Natural killer cell (primary cell): Measurements from ENCODE around the gene PRDM11. TPM values are rescaled to one million over a fixed set of nuclear protein-coding genes. Genes with fewer than 3 reads are reported as not detected.

Experiments
- ATAC-seq, 3 donors: fragments of 150-1000 bp in 2 of 3; fragments of 200-7000 bp in 1 of 3; cut with Tn5 transposase; 1 replicate in 1 of 3; 2 replicates in 2 of 3; pipeline ENCODE4 v1.10.0; 2021; ENCODE audit warnings: mild to moderate bottlenecking in 2 of 3, moderate library complexity in 2 of 3
- DNase-seq, 2 donors: peaks; one replicate each; pipeline versions ENCODE4 v3.0.0 to v3.0.0-alpha.2; 2013 to 2021; ENCODE audit warnings: mixed read lengths in 1 of 2
- H3K27ac ChIP-seq: one replicate; pipeline ENCODE4 v1.5.1; 2013; ENCODE audit warnings: mild to moderate bottlenecking, low read length
- H3K27me3 ChIP-seq: one replicate; pipeline ENCODE4 v1.6.1; 2013; ENCODE audit warnings: low read length; ENCODE audit not compliant: control insufficient read depth, insufficient read depth
- H3K36me3 ChIP-seq: one replicate; pipeline ENCODE4 v1.6.1; 2013; ENCODE audit warnings: low read length; ENCODE audit not compliant: control insufficient read depth, insufficient read depth
- H3K4me1 ChIP-seq: one replicate; pipeline ENCODE4 v1.6.1; 2013; ENCODE audit warnings: low read length; ENCODE audit not compliant: control insufficient read depth, insufficient read depth
- H3K4me3 ChIP-seq: one replicate; pipeline ENCODE4 v1.5.1; 2013; ENCODE audit warnings: low read length
- H3K9me3 ChIP-seq: one replicate; pipeline ENCODE4 v1.6.1; 2013; ENCODE audit warnings: low read length; ENCODE audit not compliant: control insufficient read depth, insufficient read depth
- H3K27ac Mint-ChIP-seq, 2 donors: one replicate each; pipeline ENCODE4 v1.8.0; 2022; ENCODE audit warnings: mild to moderate bottlenecking in 2 of 2, mixed read lengths in 2 of 2, moderate library complexity in 1 of 2
- H3K27me3 Mint-ChIP-seq, 2 donors: one replicate each; pipeline ENCODE4 v1.8.0; 2022; ENCODE audit warnings: low read depth in 2 of 2, mixed read lengths in 2 of 2
- H3K36me3 Mint-ChIP-seq: one replicate; pipeline ENCODE4 v1.8.0; 2022; ENCODE audit warnings: mixed read lengths
- H3K4me1 Mint-ChIP-seq, 2 donors: one replicate each; pipeline ENCODE4 v1.8.0; 2022; ENCODE audit warnings: mixed read lengths in 2 of 2
- H3K4me3 Mint-ChIP-seq: one replicate; pipeline ENCODE4 v1.8.0; 2022; ENCODE audit warnings: mild to moderate bottlenecking, moderate library complexity, mixed read lengths
- H3K9me3 Mint-ChIP-seq, 2 donors: one replicate each; pipeline ENCODE4 v1.8.0; 2022; ENCODE audit warnings: mixed read lengths in 2 of 2
- WGBS: methylation state at CpG from one replicate; pipeline ENCODE4 v1.1.7; 2013; ENCODE audit warnings: missing lambda C conversion rate; ENCODE audit not compliant: insufficient coverage; 5-methylcytosine and 5-hydroxymethylcytosine counted together
- intact Hi-C: fragments of 100-400 bp; cut with micrococcal nuclease; formaldehyde crosslinking; loops from one replicate; pipeline ENCODE4 v1.14.2; 2022
- total RNA-seq, 4 donors: library from RNA; stranded (reverse); fragments of 120-200 nt in 1 of 4; gene quantifications; one replicate each; pipeline versions ENCODE4 v1.2.3 to v1.2.4, GENCODE V29; 2013 to 2022
- TF ChIP-seq, protein P1 (sequence below): fragments of 200-600 bp; IDR thresholded peaks from one replicate; pipeline ENCODE4 v1.8.0; 2022; ENCODE audit warnings: antibody characterized with exemption

The PRDM11 gene
- total RNA-seq, 3 donors from 2014 or later (not counting 1 experiment from before 2014, with no cell fraction given), result 10.3 to 14.7 (median 13.7) TPM

DNA sequence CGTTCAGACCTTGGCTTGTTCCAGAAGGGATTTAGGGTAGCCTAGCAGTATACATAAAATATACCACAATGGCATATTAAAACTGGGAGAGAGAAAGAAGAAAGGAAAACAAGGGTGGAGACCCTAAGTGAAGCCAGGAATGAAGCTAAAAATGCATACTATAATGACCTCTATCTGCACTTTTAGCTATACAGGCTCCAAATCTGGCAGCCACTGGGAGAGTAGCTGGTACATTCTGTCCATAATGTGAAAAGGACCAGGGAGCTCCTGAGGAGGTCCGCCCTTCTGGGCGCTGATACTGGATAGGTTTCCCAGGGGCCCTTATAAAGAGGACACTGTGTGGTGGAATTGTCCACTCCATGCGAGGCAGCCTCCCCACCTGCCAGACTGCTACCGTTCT lies 42.8 kb downstream of the PRDM11 start:
- Mint-ChIP-seq H3K9me3 (no peaks in the 10 kb centered on the region), H3K27me3 (no peaks in the 10 kb centered on the region), H3K4me1 (no peaks in the 10 kb centered on the region), H3K36me3 (no peaks in the 10 kb centered on the region), H3K27ac (no peak overlapping the region), H3K4me3 (no peak overlapping the region)
- ATAC-seq (no peak), DNase-seq (no peak)
- WGBS, result 99% methylated on average over 4 of the region's 5 CpGs
- no peaks in the 10 kb centered on the region for H3K27me3 ChIP-seq
- no peaks in the 10 kb centered on the region for H3K9me3 ChIP-seq
- no peak overlapping the region for H3K4me3 ChIP-seq
- H3K4me1 ChIP-seq, result no peaks in the 10 kb centered on the region
- H3K36me3 ChIP-seq, result no peaks in the 10 kb centered on the region
- intact Hi-C loops, result no loop called here
- H3K27ac ChIP-seq, result no peak overlapping the region
- TF ChIP-seq, protein P1, sequence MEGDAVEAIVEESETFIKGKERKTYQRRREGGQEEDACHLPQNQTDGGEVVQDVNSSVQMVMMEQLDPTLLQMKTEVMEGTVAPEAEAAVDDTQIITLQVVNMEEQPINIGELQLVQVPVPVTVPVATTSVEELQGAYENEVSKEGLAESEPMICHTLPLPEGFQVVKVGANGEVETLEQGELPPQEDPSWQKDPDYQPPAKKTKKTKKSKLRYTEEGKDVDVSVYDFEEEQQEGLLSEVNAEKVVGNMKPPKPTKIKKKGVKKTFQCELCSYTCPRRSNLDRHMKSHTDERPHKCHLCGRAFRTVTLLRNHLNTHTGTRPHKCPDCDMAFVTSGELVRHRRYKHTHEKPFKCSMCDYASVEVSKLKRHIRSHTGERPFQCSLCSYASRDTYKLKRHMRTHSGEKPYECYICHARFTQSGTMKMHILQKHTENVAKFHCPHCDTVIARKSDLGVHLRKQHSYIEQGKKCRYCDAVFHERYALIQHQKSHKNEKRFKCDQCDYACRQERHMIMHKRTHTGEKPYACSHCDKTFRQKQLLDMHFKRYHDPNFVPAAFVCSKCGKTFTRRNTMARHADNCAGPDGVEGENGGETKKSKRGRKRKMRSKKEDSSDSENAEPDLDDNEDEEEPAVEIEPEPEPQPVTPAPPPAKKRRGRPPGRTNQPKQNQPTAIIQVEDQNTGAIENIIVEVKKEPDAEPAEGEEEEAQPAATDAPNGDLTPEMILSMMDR, result no peak

DNA sequence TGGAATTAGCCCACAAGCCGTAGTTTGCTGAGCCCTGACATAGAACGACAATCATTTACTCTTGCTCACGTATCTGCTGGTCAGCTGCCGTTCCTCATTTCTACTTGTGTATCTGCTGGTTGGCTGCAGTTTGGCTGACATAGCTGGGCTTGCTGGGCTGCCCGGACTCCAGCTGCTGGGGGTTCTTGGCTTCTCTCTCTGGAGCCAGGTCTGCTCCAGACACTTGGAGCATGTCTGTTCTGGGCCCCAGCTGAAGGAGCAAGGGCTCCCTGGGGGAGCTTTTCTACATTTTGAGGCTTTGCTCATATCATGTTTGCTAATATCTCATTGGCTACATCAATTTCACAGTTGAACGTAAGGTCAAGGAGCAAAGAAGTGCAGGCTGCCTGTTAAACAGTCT lies 47.3 kb downstream of the PRDM11 start:
- Histone ChIP-seq H3K27me3 (no peaks in the 10 kb centered on the region), H3K36me3 (no peaks in the 10 kb centered on the region), H3K4me3 (no peak overlapping the region), H3K27ac (no peak overlapping the region), H3K4me1 (no peaks in the 10 kb centered on the region), H3K9me3 (no peaks in the 10 kb centered on the region)
- no peak overlapping the region for H3K4me3 Mint-ChIP-seq
- intact Hi-C loops, result no loop called here
- 97% methylated on average over 6 of the region's 6 CpGs for WGBS
- ATAC-seq, result no peak
- H3K27ac Mint-ChIP-seq, result no peak overlapping the region
- H3K27me3 Mint-ChIP-seq, result no peaks in the 10 kb centered on the region
- H3K4me1 Mint-ChIP-seq, result no peaks in the 10 kb centered on the region
- DNase-seq, result no peak
- no peaks in the 10 kb centered on the region for H3K36me3 Mint-ChIP-seq
- TF ChIP-seq, protein P1, result no peak
- no peaks in the 10 kb centered on the region for H3K9me3 Mint-ChIP-seq

DNA sequence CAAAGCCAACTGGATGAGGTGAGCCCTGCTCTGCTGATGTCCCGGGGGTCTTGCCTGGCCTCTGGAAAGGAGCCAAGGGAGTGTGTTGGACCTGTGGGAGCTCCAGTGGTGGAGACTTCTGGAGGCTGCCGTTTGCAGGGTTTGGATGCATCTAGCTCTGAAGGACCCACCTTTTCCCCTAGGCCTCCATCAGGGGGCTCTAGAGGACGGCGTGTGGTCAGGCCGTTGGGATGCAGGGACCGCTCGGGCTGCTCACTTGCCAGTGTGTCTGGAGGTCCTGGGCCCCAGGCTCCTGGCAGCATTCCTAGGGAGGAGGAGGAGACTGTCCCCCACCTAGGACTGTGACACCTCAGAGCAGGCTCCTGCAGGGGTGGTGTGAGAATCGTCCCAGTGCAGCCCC lies 58.3 kb downstream of the PRDM11 start:
- Mint-ChIP-seq H3K4me3 (no peak overlapping the region), H3K36me3 (peaks cover 7% of the 10 kb centered on the region), H3K27me3 (no peaks in the 10 kb centered on the region), H3K27ac (no peak overlapping the region), H3K4me1 (peaks cover 9 to 12% of the 10 kb centered on the region in 2 donors), H3K9me3 (no peaks in the 10 kb centered on the region)
- DNase-seq (no peak), ATAC-seq (no peak)
- Histone ChIP-seq H3K27ac (no peak overlapping the region), H3K9me3 (no peaks in the 10 kb centered on the region), H3K27me3 (no peaks in the 10 kb centered on the region), H3K4me3 (no peak overlapping the region), H3K4me1 (no peaks in the 10 kb centered on the region), H3K36me3 (peaks cover 8% of the 10 kb centered on the region)
- intact Hi-C loops, result no loop called here
- WGBS, result 91% methylated on average over 8 of the region's 8 CpGs
- TF ChIP-seq, protein P1, result no peak

DNA sequence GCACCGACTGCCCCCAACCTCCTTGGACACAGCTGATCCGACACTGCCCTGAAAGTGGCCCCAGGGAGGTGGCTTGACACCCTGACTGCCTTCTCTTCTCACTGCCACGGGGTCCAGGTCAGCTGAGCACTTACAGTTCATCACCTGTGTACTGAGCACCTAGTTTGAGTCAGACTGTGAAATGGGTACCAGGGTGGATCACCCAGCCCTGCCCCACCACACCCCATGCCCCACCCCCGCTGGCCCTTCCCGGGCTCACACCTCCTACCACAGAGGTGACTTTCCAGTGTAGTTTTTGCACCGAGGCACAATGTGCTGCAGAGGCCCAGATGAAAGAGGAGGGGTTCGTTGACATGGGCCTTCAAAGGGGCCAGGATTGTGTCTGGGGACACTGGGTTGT lies 59.5 kb downstream of the PRDM11 start:
- Histone ChIP-seq H3K36me3 (peaks cover 8% of the 10 kb centered on the region), H3K4me3 (no peak overlapping the region), H3K27ac (no peak overlapping the region), H3K27me3 (no peaks in the 10 kb centered on the region), H3K9me3 (no peaks in the 10 kb centered on the region), H3K4me1 (no peaks in the 10 kb centered on the region)
- DNase-seq (no peak), ATAC-seq (peak in 1 of 3 donors; percentile 37)
- TF ChIP-seq, protein P1, result no peak
- no peaks in the 10 kb centered on the region for H3K9me3 Mint-ChIP-seq
- WGBS, result 78% methylated on average over 5 of the region's 7 CpGs
- H3K27me3 Mint-ChIP-seq, result no peaks in the 10 kb centered on the region
- peaks cover 7% of the 10 kb centered on the region for H3K36me3 Mint-ChIP-seq
- H3K4me3 Mint-ChIP-seq, result no peak overlapping the region
- intact Hi-C loops, result no loop called here
- peaks cover 9 to 16% of the 10 kb centered on the region in 2 donors for H3K4me1 Mint-ChIP-seq
- no peak overlapping the region for H3K27ac Mint-ChIP-seq
